GM12801 (cell line): Measurements from ENCODE around the gene TYMS.

ENCODE experiments used
- TF ChIP-seq, protein P1 (sequence below): IDR thresholded peaks from one replicate; pipeline ENCODE4 v1.5.1; 2011; ENCODE audit warnings: control low read depth; ENCODE audit not compliant: insufficient read length; ENCODE audit errors: extremely low read depth

Gene TYMS

GRCh38 chr18:629269-630150 lies 27.9 kb upstream of the TYMS start:
- TF ChIP-seq, protein P1, sequence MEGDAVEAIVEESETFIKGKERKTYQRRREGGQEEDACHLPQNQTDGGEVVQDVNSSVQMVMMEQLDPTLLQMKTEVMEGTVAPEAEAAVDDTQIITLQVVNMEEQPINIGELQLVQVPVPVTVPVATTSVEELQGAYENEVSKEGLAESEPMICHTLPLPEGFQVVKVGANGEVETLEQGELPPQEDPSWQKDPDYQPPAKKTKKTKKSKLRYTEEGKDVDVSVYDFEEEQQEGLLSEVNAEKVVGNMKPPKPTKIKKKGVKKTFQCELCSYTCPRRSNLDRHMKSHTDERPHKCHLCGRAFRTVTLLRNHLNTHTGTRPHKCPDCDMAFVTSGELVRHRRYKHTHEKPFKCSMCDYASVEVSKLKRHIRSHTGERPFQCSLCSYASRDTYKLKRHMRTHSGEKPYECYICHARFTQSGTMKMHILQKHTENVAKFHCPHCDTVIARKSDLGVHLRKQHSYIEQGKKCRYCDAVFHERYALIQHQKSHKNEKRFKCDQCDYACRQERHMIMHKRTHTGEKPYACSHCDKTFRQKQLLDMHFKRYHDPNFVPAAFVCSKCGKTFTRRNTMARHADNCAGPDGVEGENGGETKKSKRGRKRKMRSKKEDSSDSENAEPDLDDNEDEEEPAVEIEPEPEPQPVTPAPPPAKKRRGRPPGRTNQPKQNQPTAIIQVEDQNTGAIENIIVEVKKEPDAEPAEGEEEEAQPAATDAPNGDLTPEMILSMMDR = no peak

DNA sequence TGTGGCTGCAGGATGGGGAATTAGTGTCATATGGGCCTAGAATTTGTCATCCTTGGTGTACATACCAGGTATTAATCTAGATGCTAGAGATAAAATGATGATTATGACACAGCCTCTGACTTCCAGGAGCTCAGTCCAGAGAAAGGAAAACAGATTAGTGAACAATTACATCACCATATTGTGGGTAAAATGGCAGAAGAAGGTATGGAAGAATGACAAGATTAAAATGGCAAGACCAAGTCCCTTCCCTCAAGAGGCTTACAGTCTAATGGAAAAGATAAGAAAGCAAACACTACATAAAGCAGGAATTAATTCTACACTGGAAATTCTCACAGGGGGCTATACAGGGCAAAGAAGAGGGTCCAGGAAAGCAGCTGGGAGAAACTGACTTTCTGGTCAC lies 25.9 kb upstream of the TYMS start:
- TF ChIP-seq, protein P1 = no peak

DNA sequence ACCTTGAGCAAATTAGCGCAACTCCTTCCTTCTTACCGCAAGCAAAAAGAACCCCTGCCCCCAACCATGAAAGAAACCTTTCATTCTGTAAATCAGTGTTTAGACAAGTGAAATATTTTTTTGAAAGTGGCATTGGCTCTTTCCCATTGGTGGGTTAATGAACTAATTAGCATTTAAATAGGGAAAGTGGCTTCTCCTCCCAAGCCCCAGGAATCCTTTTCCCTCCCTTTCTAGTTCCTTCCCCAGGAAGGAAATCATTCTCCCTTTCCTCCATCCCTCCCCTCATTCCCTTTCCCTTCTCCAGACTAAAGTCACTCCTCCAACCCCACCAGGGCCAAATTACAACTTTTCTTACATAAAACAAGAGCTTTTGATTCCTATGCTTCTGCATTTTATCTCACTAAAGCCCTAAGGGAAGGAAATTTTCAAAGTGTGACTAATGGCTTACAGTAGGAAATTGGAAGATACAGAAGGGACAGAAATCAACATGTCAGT lies 22.9 kb upstream of the TYMS start:
- TF ChIP-seq, protein P1 = no peak

GRCh38 chr18:635171-635570 lies 22.3 kb upstream of the TYMS start:
- TF ChIP-seq, protein P1 = no peak

GRCh38 chr18:641224-641623 lies 16.2 kb upstream of the TYMS start:
- TF ChIP-seq, protein P1 = no peak

DNA sequence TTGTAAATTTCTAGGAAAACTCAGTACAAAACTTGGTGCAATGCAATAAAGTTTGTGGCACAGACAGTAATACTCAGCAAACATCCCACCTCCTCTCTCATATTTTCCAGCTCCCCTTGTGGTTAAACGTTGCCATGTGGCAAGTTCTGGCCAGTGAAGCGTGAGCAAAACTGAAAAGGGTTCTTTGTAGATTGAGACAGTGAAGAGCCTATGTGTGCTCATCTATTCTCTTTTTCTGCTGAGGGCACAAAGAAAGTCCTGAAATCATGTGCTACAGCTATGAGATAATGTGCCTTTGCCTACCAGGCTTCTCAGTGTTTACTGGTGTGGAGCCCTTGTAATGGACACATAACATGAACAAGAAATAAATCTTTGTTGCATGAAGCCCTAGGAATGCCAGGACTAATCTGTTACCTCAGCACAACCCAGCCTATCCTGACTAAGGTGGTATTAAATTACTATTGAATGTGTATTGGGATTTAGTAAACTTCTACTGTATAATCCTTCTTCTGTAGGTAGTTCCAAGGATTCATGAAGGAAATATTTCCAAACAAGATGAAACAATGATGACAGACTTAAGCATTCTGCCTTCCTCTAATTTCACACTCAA lies 13.0 kb upstream of the TYMS start:
- TF ChIP-seq, protein P1 = no peak

GRCh38 chr18:647304-647703 lies 10.1 kb upstream of the TYMS start:
- TF ChIP-seq, protein P1 = no peak
